ENCODE data around the gene C16orf96.
A peak's percentile ranks its signal among the peaks of the same experiment; 100 is the strongest.

The C16orf96 gene

DNA sequence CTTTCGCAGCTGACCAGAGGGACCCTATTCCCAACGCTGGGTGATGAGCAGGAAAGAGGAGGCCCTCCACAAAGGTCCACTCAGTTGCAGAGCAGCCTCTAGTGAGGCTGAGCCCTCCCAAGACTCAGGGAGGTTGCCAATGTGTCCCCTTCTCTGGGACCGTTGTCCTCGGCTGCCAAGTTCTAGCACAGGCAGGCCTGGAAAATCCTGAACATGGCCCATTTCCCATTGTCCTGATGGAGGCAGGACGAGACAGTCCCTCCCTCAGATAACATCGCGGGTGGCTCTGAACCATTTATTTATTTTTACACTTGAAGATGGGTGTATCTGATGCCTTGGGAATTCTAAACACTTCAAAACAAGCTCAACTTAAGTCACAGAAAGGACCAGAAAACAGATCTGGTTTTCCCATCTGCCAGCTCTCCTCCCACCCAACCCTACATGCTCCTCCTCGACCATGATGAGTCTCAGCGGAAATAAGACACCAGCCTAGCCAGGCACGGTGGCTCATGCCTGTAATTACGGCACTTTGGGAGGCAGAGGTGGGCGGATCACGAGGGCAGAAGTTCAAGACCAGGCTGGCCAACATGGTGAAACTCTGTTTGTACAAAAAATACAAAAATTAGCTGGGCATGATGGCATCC lies 30.4 kb upstream of the C16orf96 start:
- DNase-seq, result no peak

DNA sequence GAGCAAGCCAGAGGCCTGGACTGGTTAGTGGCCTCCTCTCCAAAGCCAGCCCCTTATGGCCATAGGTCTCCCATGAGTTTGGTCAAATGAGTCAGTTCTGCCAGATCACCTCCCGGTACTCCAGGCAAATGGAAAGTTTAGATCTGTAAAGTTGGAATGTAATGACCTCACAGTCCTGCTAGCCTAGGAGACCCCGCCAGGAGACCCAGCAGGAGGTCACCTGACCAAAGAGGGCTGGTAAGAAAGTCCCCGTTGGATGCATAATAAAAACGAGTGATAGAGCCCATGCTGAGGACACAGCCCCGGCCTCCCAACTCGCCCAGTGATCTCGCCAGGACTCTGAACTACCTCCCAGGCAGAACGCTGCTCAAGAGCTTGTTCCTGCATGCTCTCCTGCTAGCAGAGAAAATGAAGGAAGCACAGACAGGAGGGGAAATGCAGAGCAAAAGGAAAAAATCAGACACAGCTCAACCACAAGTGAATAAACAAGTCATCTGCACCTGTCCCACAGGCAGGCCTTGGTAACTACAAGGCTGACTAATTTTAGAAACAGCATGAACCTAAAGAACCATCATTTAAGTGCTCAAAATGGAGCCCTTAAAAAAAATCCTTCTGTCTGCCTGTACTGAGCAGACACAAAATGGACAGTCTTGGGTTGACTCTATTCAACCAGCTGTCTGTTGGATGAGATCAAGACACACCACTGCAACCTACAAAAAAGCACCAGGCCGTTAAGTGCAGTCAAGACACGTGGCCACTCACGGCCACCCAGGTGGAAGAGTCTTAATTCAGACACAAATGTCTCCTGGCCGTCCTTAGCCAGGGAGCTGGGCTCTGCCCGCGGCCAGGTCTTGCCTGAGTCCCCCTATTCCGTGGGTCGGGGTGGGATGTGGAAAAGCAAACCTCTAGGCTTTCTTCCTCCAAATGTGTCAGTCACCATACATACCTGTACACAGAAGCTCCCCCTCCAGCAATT lies 26.8 kb upstream of the C16orf96 start:
- no peak for DNase-seq

DNA sequence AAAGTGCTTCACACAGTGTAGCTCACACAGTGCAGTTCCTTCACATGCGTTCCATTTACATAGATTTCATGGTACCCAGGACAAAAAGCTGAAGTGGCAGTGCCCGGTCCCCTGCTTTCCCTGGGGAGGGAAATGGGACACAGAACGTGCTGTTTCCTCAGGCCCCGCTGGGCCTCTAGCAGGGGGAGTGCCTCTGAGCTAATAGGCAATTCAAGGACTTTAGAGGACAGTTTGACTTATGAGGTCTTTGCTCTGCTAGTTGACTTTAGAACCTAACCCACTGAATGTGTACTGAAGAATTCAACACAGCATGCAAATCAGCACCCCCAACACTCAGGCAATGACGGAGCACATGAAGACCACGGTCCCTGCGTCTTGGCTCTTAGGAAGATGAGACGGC lies 24.3 kb upstream of the C16orf96 start:
- DNase-seq, result no peak

DNA sequence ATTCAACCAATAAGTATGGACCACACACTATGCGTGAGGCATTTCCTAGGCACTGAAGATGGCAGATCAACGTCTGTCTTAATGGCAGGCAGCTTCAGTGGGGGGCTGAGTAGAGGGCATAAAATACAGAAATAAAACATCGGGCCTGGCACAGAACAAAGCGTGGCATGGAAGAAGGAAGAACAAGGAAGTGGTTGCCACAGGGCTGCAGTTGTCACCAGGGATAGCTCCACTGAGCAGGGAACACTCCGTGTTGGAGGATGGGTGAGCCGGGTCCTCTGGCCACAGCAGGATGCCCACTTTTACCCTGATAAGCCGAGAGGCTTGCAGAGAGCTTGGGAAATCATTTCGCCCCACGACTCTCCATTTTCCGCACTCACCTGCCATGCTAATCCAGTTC lies 23.9 kb upstream of the C16orf96 start:
- no peak for DNase-seq

DNA sequence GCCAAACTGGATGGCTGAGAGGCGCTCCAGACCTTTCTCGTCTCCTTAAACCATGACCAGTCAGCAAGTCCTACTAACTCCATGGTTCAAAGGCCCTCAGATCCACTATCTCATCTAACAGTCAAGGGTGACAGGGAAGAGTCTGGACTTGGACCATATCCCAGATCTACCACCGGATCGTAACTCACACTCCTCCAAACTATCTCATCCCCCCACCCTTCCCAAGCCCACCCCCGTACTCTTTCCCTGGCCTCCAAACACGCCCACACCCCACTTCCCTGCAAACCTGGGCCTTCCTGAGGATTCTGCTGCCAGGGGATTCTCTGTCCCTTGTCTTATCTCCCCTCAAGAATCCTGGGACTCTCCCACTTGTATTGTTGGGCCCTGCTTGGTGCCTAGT lies 22.6 kb upstream of the C16orf96 start:
- DNase-seq, result no peak

DNA sequence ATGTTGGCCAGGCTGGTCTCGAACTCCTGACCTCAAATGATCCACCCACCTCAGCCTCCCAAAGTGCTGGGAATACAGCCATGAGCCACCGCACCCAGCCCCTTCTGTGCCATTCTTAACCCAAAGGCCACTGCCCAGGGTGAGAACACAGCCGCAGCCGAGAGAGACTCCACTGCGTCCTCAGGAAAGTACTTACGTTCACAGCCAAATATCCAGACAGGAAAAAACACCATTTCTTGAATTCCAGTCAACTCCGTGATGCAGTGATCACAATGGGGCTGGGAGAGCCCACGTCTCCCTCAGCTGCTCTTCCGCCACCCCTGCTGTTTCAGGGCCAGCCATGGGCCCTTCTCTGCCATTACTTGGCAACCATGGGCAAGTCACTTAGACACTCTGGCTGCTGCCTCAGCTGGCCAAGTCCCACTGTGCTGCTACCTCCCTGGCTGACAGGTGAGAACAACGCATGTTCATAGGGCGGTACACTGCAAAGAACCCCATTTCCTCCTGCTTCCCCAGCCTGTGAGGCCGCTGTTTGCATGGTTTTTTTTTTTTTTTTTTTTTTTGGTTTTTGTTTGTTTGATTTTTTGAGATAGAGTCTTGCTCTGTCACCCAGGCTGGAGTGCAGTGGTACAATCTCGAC lies 21.9 kb upstream of the C16orf96 start:
- no peak for DNase-seq

DNA sequence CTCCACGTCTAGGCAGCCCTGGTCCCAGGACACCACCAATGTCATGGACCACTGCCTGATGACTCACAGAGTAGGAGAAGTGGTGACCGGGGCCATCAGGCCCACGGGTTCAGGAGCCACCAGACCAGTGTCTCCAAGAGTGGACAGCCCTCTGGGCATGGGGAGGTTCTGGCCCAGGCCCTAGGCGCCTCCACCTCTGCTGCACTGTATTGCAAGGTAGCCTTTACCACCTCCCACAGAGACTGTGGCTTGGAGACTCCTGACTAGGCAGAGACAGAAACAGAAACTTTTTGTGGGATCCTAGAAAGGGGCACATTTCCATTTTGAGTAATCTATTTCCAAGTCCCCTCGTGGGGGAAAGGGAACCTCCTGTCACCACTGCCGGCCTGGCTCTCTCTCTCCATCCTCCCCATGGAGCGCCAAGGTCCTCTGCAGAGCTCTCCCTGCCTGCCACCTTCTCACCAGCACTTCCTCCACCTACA lies 20.5 kb upstream of the C16orf96 start:
- no peak for DNase-seq

DNA sequence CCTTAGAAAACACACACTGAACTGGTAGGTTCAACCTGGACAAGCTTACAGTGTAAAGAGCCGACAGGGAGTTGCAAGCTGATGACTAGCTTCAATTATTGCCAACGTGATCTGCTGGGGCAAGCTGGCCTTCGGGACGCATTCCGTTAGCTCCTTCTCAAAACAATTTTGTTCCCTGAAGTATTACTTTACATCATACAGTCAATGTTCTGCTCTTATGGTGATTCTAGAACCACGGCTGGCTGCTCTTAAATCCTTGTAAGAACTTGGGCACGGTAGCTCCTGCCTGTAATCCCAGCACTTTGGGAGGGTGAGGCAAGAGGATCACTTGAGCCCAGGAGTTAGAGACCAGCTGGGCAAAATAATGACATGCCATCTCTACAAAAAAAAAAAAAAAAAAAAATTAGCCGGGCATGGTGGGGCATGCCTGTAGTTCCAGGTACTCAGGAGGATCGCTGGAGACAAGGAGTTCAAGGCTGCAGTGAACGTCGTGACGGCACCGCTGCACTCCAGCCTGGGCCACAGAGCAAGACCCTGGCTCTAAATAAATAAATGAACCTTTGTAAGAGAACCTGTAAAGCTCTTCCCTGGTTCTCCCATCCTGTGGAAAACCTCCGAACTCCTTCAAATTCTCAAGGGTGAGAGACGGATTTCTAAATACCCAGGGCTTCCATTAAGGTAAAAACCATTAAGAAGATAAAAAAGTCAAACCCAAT lies 19.6 kb upstream of the C16orf96 start:
- DNase-seq, result no peak

DNA sequence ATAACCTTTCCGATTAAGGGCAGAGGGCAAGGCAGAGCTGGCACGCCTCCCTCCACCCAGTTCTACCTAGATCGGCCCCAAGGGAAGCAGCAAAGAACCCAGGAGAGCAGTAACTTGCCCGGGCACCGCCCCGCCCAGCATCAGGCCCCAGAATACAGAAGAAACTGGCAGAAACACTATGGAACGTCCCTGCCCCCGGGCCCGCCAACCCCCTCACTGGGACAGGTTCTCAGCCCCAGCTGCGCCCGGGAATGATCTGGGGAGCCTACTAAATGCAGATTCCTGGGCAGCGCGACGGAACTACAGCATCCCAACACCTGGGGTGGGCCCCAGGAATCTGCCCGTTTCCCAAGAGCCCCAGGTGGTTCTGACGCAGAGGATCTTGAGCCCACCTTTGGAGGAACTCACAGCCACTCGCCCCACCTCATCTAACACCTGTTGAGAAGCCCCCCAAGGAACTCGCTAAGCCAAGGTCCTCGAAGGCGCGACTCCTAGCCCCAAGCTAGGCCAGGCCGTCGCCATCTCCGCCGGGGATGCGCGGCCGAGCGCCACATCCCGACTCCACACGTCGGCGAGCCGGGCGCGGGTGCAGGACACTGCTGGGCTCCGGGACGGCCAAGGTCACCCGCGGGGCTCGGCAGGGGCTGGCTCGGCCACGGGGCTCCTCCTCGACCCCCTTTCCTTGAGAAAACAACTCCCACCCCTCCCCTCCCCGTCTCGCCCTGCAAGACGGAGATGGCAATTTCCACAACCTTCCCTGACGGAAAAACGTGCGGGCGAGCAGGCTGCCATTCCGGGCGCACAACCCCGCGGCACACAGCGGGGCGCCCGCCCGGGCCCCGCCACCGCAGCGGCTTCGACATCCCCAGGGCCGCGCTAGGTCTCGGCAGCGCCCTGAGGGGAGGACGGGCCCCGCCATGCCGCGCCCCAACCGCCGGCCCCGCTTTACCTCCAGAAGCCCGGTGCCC lies 18.5 kb upstream of the C16orf96 start:
- no peak for DNase-seq

DNA sequence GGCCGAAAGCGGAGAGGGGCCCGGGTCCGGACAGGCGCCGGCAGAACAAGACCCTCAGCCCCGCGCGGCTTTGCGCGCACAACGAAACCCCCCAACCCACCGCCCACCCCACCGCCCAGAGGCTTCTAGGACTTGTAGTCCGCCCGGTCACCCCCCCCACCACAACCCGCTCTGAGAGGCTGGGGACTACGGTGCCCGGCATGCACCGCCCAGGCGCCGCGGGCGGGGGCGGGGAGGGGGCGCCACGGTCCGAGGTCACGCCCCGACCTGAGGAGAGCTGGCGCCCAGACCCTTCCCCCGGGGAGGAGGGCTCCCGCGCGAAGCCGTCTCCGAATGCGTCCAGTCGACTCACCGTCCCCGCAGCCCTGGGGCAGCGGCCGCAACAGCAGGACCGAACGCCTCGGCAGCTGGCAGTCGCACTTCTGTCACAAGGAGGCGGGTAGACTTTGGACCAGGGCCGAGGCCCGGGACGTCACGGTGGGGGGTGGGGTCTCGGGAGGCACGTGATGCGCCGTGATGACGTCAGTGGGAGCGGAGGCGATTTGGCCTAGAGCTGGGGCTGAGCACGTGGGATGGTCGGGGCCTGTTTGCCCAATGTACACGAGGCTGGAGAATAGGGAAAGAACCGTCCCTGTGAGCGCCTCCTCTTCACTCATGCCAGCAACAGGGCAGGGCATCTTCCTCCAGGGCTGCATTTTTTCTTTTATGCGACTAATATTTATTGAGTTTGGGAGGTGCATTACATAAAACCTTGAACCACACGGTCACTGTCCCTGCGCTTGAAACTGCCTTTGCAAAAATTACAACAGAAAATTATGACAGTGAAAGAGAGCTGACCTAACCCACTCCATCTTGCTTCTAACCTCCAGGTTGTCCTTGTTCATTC lies 17.5 kb upstream of the C16orf96 start, which contains the start of gene CDIP1:
CDIP1 (minus strand) TSS at position 424 of the 886 bp plus-strand sequence. CDS start 24,643 bp downstream, outside the sequence.
- DNase-seq, result peak; percentile 91 to 92

DNA sequence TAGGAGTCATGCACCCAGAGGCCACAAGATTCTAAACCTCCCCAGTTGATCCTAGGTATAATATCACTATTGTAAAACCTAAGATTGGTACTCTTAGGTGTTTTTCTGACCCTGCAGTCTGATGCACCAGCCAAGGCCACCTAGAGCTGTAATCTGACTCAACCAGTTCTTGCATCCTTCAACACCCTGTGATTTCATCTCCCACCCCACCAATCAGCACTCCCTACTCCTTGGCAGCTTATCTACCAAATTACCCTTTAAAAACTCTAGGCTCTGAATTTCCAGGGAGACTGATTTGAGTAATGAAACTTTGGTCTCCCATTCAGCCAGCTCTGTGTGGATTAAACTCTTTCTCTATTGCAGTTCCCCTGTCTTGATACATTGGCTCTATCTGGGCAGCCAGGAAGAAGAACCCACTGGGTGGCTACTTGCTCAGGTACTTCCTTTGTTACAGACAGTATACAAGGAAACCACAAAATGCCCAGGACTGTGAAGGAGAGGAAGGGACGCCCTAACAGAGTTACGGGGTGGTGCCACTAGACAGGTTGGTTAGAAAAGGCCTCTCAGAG lies 16.3 kb upstream of the C16orf96 start:
- DNase-seq, result no peak

DNA sequence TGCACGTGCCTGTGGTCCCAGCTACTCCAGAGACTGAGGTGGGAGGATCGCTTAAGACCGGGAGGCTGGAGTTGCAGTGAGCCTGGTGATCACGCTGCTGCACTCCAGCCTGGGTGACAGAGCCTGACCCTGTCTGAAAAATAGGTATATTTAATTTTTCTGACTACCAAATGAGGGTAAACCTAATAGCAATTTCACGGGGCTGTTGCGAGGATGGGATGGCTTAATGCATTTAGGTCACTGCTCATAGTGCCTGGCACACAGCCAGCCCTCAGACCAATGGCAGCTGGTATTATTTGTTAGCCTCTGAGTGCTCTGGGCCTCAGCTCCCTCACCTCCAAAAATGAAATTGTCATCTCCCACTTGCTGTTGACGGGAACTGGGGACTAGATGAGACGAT lies 11.7 kb upstream of the C16orf96 start:
- DNase-seq, result no peak

DNA sequence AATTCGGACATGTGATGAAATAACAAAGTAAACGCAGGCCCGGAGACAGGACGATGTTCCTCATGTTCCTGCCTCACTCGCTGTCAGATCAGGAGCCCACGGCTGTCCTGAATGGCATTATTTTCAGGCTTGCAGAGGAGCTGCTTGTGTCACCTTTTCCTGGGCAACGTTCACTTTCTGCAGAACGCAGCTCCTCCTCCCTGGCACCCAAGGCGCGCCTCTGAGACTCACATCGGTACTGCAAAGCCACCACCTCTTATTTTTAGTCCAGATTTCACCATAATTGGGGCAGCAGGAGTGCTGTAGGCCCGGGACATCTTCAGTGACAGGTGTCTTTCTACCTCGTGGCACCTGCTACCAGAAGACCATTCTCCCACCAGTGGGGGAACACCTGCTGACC lies 8.0 kb upstream of the C16orf96 start:
- DNase-seq, result no peak

DNA sequence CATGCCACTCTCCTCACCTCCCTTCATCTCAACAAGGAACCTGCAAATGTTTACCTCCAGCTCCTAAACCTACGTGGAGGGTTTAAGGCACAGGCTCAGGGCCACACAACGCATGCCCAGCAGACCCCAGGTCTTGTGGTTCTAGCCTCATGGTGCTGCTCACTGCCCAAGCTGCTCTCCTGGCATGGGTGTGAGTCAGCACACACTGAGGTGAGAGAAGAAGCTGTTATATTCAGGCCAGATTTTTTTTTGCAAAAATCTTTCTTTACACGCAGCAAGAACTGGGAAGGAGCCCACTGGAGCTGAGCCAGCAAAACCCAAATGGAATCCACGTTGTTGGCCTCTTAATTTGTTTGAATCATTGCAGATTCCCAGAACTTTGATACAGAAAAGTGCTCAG lies 5.5 kb upstream of the C16orf96 start:
- DNase-seq, result no peak

DNA sequence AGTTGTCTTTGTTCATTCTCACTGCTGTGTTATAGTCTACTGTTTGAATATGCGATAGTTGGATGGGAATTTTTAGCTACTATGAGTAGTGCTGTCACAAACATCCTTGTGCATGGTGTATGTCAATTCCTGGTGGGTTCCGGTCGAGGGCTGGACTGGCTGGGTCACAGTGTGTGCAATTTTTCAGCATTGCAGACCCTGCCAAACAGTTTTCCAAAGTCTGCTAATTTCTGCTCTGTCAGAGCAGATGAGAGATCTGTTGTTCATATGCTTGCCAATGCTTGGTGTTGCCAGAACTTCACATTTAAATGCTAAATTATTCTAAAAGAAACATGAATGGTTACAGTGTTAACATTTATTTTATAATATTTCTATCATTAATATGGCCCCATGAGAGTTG lies 3.6 kb upstream of the C16orf96 start:
- DNase-seq, result no peak

DNA sequence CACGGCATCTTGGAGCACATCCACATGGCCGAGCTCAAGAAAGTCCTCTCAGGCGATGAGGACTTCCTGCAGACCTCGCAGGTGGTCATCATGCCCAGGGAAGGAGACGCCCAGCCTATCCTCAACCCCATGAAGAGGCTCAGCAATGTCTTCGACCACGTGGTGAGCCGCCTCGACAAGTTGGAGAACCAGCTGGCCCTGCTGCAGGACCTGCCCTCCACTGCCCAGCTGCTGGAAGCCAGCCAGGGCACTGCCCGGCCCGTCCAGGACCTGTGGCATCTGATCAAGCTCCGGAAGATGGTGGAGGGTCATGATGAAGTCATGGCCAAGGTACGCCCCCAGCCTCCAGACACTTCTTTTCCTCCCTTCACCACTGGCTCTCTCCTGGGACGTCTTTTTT lies 440 bp downstream of the C16orf96 start:
- no peak for DNase-seq

DNA sequence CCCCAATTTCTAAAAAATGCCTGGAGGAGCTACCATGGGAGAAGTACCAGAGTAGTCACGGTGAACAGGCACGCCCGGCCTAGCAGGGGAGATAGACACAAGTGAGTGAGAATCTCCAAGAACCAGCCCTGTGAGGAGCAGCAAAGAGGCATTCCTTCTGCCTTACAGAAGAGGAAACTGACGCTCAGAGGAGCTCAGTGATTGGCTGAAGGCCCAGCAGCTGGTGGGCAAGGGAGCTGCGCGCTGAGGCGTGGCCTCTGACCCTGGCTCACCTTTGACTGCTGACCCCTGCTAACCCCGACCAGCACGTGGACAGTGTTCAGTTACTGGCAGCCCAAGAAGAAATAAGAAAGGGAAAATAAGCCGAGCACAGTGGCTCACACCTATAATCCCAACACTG lies 1.8 kb downstream of the C16orf96 start:
- no peak for DNase-seq

DNA sequence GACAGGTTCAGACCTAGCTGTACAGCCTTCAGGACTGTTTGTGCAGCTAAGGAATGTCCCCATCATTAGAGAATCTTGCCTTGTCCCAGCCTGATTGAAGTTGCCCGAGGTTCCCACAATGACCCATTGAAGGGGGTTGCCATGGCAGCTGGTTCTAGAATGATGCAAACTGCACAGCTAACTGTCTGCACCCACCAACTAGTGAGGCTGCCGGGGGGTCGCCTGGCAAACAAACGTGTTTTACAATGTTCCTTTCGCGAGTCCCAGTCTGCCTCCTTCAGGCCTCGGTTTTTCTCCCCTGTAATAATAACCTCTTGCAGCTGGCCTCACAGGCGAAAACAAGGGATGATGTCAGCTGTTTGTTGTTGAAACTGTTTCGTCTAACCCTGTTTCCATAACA lies 5.5 kb downstream of the C16orf96 start:
- no peak for DNase-seq

DNA sequence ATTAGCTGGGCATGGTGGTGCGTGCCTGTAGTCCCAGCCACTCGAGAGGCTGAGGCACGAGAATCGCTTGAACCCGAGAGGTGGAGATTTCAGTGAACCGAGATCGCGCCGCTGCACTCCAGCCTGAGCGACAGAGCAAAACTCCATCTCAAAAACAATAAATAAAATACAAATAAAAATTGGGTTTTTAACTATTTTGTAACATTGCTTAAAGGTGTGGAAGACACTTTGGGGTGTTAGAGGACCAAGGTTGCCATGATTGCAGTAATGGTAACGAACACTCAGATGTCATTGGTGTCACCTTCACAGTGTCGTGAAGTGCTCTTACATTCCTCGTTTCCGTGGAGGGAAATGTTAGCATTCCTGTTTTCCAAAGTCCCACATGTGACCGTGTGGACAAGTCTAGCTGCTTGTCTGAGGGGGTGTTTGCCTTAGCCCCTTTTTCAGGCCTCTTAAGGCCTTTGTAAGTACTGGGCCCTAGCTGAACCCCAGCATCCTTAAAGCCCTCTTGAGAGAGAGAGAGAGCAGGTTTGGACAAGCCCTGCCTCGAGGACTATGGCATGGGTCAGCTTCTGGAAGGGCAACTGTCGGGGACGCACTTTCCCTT lies 8.6 kb downstream of the C16orf96 start:
- no peak for DNase-seq

DNA sequence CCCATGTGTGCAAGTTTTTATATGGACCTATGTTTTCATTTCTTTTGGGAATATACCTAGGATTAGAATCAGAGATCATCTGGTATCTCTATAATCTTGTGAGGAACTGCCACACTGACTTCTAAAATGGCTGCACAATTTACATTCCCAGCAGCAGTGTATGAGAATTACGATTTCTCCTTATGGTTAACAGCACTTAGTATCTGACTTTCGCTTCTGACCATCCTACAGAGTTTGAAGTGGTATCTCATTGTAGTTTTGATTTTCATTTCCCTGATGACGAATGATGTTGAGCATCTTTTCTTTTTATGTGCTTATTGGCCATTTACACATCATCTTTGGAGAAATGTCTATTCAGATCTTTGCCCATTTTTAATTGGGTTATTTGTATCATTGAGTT lies 10.0 kb downstream of the C16orf96 start:
- DNase-seq, result no peak

Measured in AML-193 (cell line).